H9 (cell line): Measurements from ENCODE around the gene CSHL1. TPM values are rescaled to one million over a fixed set of nuclear protein-coding genes. Genes with fewer than 3 reads are reported as not detected.

Source experiments
- DNase-seq: peaks from one replicate; pipeline ENCODE4 v3.0.0-alpha.2; 2017
- H2AFZ ChIP-seq: one replicate; pipeline ENCODE4 v1.6.1; 2013; ENCODE audit warnings: mild to moderate bottlenecking, low read length, control low read depth, moderate library complexity
- H2AK5ac ChIP-seq: 2 replicates; pipeline ENCODE4 v1.6.1; 2013; ENCODE audit warnings: low read length, control low read depth, mixed read lengths; ENCODE audit not compliant: insufficient read length
- H2BK120ac ChIP-seq: one replicate; pipeline ENCODE4 v1.6.1; 2013; ENCODE audit warnings: low read depth, mild to moderate bottlenecking, low read length, control low read depth, inconsistent platforms; ENCODE audit not compliant: poor library complexity, severe bottlenecking
- H2BK12ac ChIP-seq: 2 replicates; pipeline ENCODE4 v1.6.1; 2013; ENCODE audit warnings: low read length, control low read depth, mixed read lengths, low read depth; ENCODE audit not compliant: insufficient read length
- H2BK15ac ChIP-seq: 2 replicates; pipeline ENCODE4 v1.6.1; 2013; ENCODE audit warnings: low read depth, low read length, control low read depth
- H2BK20ac ChIP-seq: one replicate; pipeline ENCODE4 v1.6.1; 2013; ENCODE audit warnings: low read depth, mild to moderate bottlenecking, low read length, control low read depth, inconsistent platforms; ENCODE audit not compliant: poor library complexity, severe bottlenecking
- H2BK5ac ChIP-seq: 2 replicates; pipeline ENCODE4 v1.6.1; 2013; ENCODE audit warnings: low read length, control low read depth, mixed read lengths; ENCODE audit not compliant: insufficient read length
- H3K14ac ChIP-seq: 2 replicates; pipeline ENCODE4 v1.6.1; 2013; ENCODE audit warnings: low read length, control low read depth; ENCODE audit not compliant: insufficient read depth
- H3K18ac ChIP-seq: 2 replicates; pipeline ENCODE4 v1.6.1; 2013; ENCODE audit warnings: low read depth, mild to moderate bottlenecking, mixed read lengths, low read length, control low read depth; ENCODE audit not compliant: insufficient read length
- H3K23ac ChIP-seq: 2 replicates; pipeline ENCODE4 v1.6.1; 2013; ENCODE audit warnings: low read length, control low read depth, mixed read lengths, low read depth; ENCODE audit not compliant: insufficient read length
- H3K23me2 ChIP-seq: 2 replicates; pipeline ENCODE4 v1.6.1; 2013; ENCODE audit warnings: low read depth, mild to moderate bottlenecking, mixed read lengths, low read length, control low read depth; ENCODE audit not compliant: insufficient read length, poor library complexity, severe bottlenecking
- H3K27ac ChIP-seq: 2 replicates; pipeline ENCODE4 v1.5.1; 2013; ENCODE audit warnings: low read length, control low read depth, mixed read lengths, low read depth; ENCODE audit not compliant: insufficient read length
- H3K27me3 ChIP-seq: 2 replicates; pipeline ENCODE4 v1.6.1; 2013; ENCODE audit warnings: low read length, control low read depth, inconsistent platforms; ENCODE audit not compliant: insufficient read depth
- H3K4ac ChIP-seq: 2 replicates; pipeline ENCODE4 v1.6.1; 2013; ENCODE audit warnings: low read depth, mild to moderate bottlenecking, control low read depth, inconsistent platforms, low read length, moderate library complexity
- H3K4me1 ChIP-seq: 2 replicates; pipeline ENCODE4 v1.6.1; 2013; ENCODE audit warnings: low read length, control low read depth, inconsistent platforms; ENCODE audit not compliant: insufficient read depth
- H3K4me2 ChIP-seq: 2 replicates; pipeline ENCODE4 v1.6.1; 2013; ENCODE audit warnings: low read length, control low read depth, mixed read lengths; ENCODE audit not compliant: insufficient read length, insufficient read depth
- H3K56ac ChIP-seq: 2 replicates; pipeline ENCODE4 v1.6.1; 2013; ENCODE audit warnings: low read depth, mild to moderate bottlenecking, mixed read lengths, low read length, control low read depth; ENCODE audit not compliant: insufficient read length
- H3K79me1 ChIP-seq: 2 replicates; pipeline ENCODE4 v1.6.1; 2013; ENCODE audit warnings: low read depth, mild to moderate bottlenecking, moderate library complexity, low read length, control low read depth, inconsistent platforms; ENCODE audit not compliant: insufficient read depth, poor library complexity, severe bottlenecking
- H3K79me2 ChIP-seq: 2 replicates; pipeline ENCODE4 v1.6.1; 2013; ENCODE audit warnings: low read length, control low read depth, inconsistent platforms; ENCODE audit not compliant: insufficient read depth
- H3K9ac ChIP-seq: 2 replicates; pipeline ENCODE4 v1.6.1; 2013; ENCODE audit warnings: low read length, control low read depth, mixed read lengths; ENCODE audit not compliant: insufficient read length; ENCODE audit errors: extremely low read depth
- H3K9me3 ChIP-seq: one replicate; pipeline ENCODE4 v1.6.1; 2013; ENCODE audit warnings: low read depth, low read length, inconsistent platforms; ENCODE audit not compliant: control insufficient read depth
- H3T11ph ChIP-seq: one replicate; pipeline ENCODE4 v1.6.1; 2013; ENCODE audit warnings: mild to moderate bottlenecking, low read length, control low read depth, inconsistent platforms
- H4K20me1 ChIP-seq: one replicate; pipeline ENCODE4 v1.6.1; 2013; ENCODE audit not compliant: control insufficient read depth, insufficient read length, insufficient read depth
- H4K5ac ChIP-seq: 2 replicates; pipeline ENCODE4 v1.6.1; 2013; ENCODE audit warnings: low read depth, mild to moderate bottlenecking, mixed read lengths, low read length, control low read depth; ENCODE audit not compliant: insufficient read length
- H4K8ac ChIP-seq: replicated peaks from 2 replicates; pipeline ENCODE4 v1.6.1; 2013; ENCODE audit warnings: low read length, control low read depth, mixed read lengths, low read depth; ENCODE audit not compliant: insufficient read length
- H4K91ac ChIP-seq: 2 replicates; pipeline ENCODE4 v1.6.1; 2013; ENCODE audit warnings: low read depth, mild to moderate bottlenecking, moderate library complexity, mixed read lengths, low read length, control low read depth; ENCODE audit not compliant: insufficient read length
- H3K27ac Mint-ChIP-seq, 3 experiments: 2 replicates in 2 of 3; 3 replicates in 1 of 3; pipeline ENCODE4 v1.8.0; 2020 to 2021; ENCODE audit warnings: mixed read lengths in 3 of 3, mild to moderate bottlenecking in 1 of 3, moderate library complexity in 1 of 3
- H3K27me3 Mint-ChIP-seq: 2 replicates; pipeline ENCODE4 v1.8.0; 2021; ENCODE audit warnings: low read depth, mild to moderate bottlenecking, moderate library complexity, mixed read lengths
- H3K36me3 Mint-ChIP-seq, 3 experiments: 2 replicates in 2 of 3; 3 replicates in 1 of 3; pipeline ENCODE4 v1.8.0; 2020 to 2021; ENCODE audit warnings: low read depth in 3 of 3, mixed read lengths in 3 of 3; ENCODE audit not compliant: insufficient read depth in 1 of 3
- H3K4me1 Mint-ChIP-seq, 2 experiments: 2 replicates each; pipeline ENCODE4 v1.8.0; 2020; ENCODE audit warnings: mixed read lengths in 2 of 2
- H3K4me3 Mint-ChIP-seq, 2 experiments: 2 replicates in 1 of 2; 3 replicates in 1 of 2; pipeline ENCODE4 v1.8.0; 2020 to 2021; ENCODE audit warnings: mild to moderate bottlenecking in 2 of 2, mixed read lengths in 2 of 2, moderate library complexity in 1 of 2
- H3K9me3 Mint-ChIP-seq, 2 experiments: 2 replicates in 1 of 2; 3 replicates in 1 of 2; pipeline ENCODE4 v1.8.0; 2020; ENCODE audit warnings: mild to moderate bottlenecking in 2 of 2, mixed read lengths in 2 of 2, moderate library complexity in 1 of 2
- WGBS: extraction: QIAGEN DNeasy Blood & Tissue Kit; methylation state at CpG from one replicate; pipeline ENCODE4 v1.1.7; 2013; ENCODE audit warnings: missing lambda C conversion rate, low lambda C conversion rate, mixed read lengths; ENCODE audit not compliant: insufficient read length; ENCODE audit errors: extremely low coverage; 5-methylcytosine and 5-hydroxymethylcytosine counted together
- total RNA-seq: library from RNA; stranded (reverse); gene quantifications from 2 replicates; pipeline ENCODE4 v1.2.1, GENCODE V29; 2021
- TF ChIP-seq, protein P1 (sequence below): fragments of 200-600 bp; sonication (generic); conservative IDR thresholded peaks from 3 replicates; pipeline ENCODE4 v1.8.0; 2021; ENCODE audit warnings: antibody characterized with exemption, mild to moderate bottlenecking

CSHL1 gene
- total RNA-seq, 1 experiment from 2014 or later = not detected

DNA sequence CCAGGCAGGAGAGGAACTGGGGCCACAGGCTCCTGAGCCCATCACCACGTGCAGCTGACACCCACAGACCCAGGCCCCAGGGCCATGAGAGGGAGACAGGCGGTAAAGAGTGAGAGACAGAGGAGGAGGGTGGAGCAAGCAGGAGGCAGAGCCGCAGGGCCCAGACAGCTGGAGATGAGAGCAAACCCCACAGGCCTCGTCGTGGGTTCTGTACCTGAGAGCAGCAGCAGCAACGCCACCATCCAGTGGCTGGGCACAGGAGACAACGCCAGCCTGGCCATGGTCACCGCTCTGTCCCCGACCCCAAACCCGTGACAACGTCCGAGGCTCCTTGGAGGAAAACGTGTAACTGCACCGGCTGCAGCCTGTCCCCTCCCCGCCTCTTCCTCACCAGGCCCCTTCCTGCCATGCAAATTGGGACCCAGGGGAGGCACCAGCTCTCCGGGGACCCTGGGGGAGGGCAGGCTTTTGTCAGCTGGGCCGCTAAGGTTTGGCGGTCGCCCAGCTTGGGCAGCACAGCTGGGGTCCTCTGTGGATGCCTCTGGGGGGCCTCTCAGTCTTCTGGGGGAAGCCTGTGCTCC, 21.0 kb upstream of the CSHL1 start, which contains the start of gene CD79B:
CD79B (minus strand) TSS at position 351 of the 581 bp plus-strand sequence; CDS start at position 281, 70 bp downstream.
- H2BK5ac ChIP-seq = no peak within 1 kb of the TSS
- Mint-ChIP-seq H3K27ac (no peak within 1 kb of the TSS), H3K4me3 (no peak within 1 kb of the TSS; a peak in 2 of 5 replicates), H3K9me3 (no peaks in the 10 kb centered on the region), H3K36me3 (no peaks in the 10 kb centered on the region; a peak in 1 of 7 replicates), H3K4me1 (peaks cover 16 to 23% of the 10 kb centered on the region in 2 experiments), H3K27me3 (no peaks in the 10 kb centered on the region; the same call in none of the 2 replicates)
- no peak within 1 kb of the TSS for H2BK15ac ChIP-seq
- no peak for DNase-seq
- H3K27me3 ChIP-seq = no peaks in the 10 kb centered on the region
- H3K79me1 ChIP-seq = no peaks in the 10 kb centered on the region
- H2BK12ac ChIP-seq = no peak within 1 kb of the TSS
- H3K56ac ChIP-seq = no peak within 1 kb of the TSS
- no peaks in the 10 kb centered on the region for H4K20me1 ChIP-seq
- H2BK120ac ChIP-seq = no peak within 1 kb of the TSS
- no peak within 1 kb of the TSS for H3K18ac ChIP-seq
- H4K8ac ChIP-seq = no peak within 1 kb of the TSS
- H4K5ac ChIP-seq = no peak within 1 kb of the TSS
- H2AFZ ChIP-seq = no peak within 1 kb of the TSS
- H3K23ac ChIP-seq = no peak within 1 kb of the TSS
- no peaks in the 10 kb centered on the region for H3K79me2 ChIP-seq
- H2AK5ac ChIP-seq = no peak within 1 kb of the TSS
- no CpG with 5 or more reads among the region's 19 CpGs for WGBS
- no peaks in the 10 kb centered on the region for H3K9me3 ChIP-seq
- H3K4me1 ChIP-seq = no peaks in the 10 kb centered on the region; the same call in 1 of the 2 replicates
- H3K14ac ChIP-seq = peak within 1 kb of the TSS; percentile 29
- H4K91ac ChIP-seq = no peak within 1 kb of the TSS
- no peak within 1 kb of the TSS for H3K9ac ChIP-seq
- no peak within 1 kb of the TSS for H3T11ph ChIP-seq
- H3K27ac ChIP-seq = no peak within 1 kb of the TSS
- TF ChIP-seq, protein P1, sequence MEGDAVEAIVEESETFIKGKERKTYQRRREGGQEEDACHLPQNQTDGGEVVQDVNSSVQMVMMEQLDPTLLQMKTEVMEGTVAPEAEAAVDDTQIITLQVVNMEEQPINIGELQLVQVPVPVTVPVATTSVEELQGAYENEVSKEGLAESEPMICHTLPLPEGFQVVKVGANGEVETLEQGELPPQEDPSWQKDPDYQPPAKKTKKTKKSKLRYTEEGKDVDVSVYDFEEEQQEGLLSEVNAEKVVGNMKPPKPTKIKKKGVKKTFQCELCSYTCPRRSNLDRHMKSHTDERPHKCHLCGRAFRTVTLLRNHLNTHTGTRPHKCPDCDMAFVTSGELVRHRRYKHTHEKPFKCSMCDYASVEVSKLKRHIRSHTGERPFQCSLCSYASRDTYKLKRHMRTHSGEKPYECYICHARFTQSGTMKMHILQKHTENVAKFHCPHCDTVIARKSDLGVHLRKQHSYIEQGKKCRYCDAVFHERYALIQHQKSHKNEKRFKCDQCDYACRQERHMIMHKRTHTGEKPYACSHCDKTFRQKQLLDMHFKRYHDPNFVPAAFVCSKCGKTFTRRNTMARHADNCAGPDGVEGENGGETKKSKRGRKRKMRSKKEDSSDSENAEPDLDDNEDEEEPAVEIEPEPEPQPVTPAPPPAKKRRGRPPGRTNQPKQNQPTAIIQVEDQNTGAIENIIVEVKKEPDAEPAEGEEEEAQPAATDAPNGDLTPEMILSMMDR = no peak
- H2BK20ac ChIP-seq = no peak within 1 kb of the TSS
- H3K4ac ChIP-seq = no peak within 1 kb of the TSS
- H3K4me2 ChIP-seq = no peak within 1 kb of the TSS
- no peaks in the 10 kb centered on the region for H3K23me2 ChIP-seq
